ENCODE measurements around the gene TIGD3.

GRCh38 chr11:65317025-65317786 is 37.3 kb upstream of the TIGD3 start:
- TF ChIP-seq POLR2A (IDR thresholded peaks at IDR 0.05; ENCODE audit: low read length) (no peak), GATA1 (IDR thresholded peaks at IDR 0.05; ENCODE audit: low read depth, low read length) (no peak)
